HG03354 (cell line): ENCODE measurements around the gene SYCE3.
A peak's percentile ranks its signal among the peaks of the same experiment; 100 is the strongest.
"Not testable (repeated sequence)": the region's sequence is repeated elsewhere in the genome, so short reads cannot be mapped to it uniquely, and the experiment has no call there.

Source experiments
- ATAC-seq: cut with Tn5 transposase; IDR thresholded peaks from one replicate; pipeline ENCODE4 v1.9.1; 2021; ENCODE audit warnings: mild to moderate bottlenecking; ENCODE audit not compliant: unreplicated experiment, poor library complexity, severe bottlenecking

The SYCE3 gene

DNA sequence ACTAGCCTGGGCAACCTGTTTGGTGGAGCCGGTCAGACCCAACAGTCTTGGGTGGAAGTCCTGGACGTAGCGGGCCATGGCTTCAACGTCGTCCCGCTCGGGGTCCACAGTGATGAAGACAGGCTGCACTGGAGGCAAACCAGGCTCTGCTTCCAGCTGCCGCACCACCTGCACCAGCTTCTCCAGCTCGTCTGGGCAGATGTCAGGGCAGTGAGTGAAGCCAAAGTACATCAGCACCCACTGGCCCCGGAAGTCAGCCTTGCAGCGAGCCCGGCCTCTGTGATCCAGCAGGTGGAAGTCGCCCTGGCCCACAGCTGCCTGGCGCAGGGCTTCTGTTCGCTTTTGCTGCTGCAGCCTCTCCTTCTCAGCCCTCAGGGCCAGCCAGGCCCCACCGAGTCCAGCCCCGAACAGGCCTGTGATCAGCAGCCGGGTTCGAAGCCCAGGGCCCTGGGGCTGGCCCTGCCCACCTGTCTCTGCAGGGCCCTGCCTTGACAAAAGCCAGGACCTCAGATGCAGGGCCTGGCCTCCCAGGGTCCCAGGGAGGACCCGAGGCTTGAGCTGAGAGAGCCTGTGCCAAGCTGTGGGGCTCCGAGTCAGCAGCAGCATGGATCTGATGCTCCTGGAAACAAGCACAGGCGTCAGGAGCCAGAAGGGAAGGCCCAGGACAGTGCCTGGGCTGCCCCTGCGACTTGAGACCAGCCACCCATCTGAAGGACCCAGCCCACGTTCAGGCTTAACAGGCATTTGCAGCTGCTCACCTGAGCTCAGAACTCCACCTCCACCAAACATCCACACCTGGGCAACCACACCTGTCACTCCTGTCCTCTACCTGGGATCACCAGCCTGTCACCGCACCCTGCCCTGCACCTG lies 38.7 kb downstream of the SYCE3 start:
- ATAC-seq: no peak

DNA sequence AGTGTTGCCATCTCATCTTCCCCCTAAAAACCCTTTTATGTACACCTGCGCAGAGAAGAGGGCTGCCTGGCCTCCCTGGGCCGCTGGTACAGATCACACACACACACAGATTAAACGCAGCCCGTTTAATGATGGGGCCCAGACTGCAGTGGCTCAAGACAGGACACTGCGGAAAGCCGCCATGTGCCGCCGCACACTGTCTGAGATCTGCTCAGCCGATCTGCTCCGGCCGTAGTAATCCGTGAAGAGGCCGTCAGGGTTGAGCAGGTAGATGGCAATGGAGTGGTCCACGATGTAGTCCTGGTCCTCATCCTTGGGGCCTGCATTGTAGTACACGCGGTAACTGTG lies 39.3 kb downstream of the SYCE3 start:
- ATAC-seq: no peak

DNA sequence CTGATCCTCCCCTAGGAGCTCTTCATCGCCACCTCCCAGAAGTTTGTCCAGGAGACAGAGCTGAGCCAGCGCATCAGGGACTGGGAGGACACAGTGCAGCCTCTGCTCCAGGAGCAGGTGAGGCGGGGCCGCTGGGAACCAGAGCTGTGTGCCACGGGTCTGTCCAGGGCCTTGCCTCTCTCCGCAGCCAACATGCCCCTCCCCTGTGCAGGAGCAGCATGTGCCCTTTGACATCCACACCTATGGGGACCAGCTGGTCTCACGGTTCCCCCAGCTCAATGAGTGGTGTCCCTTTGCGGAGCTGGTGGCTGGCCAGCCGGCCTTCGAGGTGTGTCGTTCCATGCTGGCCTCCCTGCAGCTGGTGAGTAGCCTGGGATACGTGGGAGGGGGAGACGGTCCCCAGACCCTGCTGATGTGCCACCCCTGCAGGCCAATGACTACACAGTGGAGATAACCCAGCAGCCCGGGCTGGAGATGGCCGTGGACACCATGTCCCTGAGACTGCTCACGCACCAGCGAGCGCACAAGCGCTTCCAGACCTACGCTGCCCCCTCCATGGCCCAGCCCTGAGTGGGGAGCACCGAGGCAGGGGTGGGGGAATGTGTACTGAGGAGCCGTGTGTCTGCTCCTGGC lies 39.8 kb downstream of the SYCE3 start:
- ATAC-seq: no peak

DNA sequence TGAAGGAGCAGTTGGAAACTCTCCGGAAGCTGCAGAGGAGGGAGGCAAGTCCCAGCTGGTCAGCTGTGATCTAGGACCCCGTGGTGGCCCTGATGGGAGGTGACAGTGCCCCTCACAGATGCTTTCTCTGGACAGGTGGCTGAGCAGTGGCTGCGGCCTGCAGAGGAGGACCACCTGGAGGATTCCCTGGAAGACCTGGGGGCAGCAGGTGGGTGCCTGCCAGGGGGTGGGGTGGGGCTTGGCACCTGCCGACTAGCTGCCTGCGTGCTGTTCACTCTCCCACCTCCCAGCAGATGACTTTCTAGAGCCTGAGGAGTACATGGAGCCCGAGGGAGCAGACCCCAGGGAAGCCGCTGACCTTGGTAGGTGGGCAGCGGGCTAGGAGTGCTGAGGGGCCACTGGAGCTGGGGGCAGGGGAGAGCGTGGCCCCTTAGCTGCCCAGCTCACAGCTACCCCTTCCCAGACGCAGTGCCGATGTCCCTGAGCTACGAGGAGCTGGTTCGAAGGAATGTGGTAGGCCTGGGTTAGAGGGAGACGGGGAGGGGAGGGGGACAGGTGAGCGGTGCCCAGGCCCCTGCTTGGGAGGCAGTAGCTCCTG lies 40.4 kb downstream of the SYCE3 start:
- ATAC-seq: no peak

DNA sequence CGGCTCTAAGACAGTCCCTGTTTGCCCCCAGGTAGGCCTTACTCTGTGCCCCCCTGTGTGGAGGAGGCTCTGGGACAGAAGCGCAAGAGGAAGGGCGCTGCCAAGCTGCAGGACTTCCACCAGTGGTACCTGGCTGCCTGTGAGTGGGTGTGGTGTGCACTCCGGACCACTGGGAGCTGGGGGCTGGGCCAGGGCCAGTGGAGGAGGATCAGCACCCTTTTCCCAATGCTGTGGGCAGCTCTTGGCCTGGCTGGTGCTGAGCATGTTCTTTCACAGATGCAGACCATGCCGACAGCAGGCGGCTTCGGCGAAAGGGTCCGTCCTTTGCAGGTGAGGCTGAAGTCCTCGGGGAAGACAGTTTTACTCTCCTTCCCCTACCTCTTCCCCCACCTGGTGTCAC lies 41.0 kb downstream of the SYCE3 start:
- no peak for ATAC-seq

DNA sequence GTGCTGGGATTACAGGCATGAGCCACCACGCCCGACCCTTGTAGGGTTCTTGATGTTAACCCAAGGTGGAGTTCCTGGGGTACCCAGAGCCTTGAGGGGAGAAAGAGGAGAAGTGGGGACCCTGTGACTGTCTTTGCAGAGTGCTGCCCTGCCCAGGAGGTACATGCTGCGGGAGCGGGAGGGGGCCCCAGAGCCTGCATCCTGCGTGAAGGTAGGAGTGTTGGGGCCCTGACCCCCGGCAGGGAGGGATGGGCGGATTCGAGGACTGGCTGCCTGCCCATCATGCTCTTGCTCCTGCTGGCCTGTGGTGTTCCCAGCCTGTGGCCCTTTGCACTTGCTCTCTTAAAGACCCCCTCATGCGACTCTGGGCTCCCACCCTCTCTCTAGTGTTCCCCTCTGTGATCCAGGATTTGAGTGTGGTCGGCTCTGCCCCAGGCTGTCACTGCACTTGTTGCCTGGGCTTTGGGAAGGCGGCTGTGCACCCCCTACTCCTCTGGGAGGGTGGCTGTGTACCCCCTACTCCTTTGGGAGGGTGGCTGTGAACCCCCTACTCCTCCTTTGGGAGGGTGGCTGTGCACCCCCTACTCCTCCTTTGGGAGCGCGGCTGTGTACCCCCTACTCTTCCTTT lies 41.8 kb downstream of the SYCE3 start:
- no peak for ATAC-seq

DNA sequence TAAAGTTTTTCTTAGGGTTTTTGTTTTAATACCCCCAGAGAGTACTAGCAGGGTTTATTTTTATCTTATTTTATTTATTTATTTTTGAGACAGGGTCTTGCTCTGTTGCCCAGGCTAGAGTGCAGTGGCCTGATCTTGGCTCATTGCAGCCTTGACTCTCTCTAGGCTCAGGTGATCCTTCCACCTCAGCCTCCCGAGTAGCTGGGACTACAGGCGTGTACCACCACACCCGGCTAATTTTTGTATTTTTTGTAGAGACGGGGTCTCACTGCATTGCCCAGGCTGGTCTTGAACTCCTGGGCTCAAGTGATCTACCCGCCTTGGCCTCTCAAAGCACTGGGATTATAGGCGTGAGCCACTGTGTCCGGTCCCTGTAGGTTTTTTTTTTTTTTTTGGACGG lies 42.5 kb downstream of the SYCE3 start:
- not testable (repeated sequence) for ATAC-seq

DNA sequence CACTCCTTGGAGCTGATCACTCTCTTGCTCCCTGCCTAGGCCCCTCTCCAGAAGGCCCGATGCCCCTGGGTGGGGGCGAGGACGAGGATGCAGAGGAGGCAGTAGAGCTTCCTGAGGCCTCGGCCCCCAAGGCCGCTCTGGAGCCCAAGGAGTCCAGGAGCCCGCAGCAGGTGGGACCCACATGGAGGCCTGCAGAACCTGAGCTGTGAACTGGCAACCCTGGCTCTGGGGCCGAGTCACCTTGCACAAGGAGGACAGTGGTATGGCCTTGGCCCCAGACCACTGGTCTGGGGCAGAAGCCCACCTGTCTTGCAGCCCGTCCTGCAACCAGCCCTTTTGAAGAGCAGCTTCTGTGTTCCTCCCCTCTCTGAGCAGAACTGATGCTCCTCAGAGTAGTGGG lies 43.6 kb downstream of the SYCE3 start:
- ATAC-seq: no peak

DNA sequence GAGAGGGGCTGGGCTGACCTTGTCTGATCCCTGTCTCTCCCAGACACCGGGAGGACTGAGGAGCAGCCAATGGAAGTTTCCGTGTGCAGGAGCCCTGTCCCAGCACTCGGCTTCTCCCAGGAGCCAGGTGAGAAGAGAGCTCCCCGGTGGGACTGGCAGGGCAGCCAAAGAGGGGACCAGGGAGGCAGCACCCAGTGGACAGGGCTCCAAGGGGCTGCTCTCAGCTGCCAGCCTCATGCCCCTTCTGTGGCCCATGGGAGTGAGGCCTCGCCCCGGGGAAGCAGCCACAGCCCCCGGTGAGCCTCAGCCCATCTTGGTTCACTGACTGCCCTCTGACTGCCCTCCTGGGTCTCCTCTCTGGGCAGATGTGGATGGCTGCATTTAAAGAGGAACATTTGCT lies 44.1 kb downstream of the SYCE3 start:
- no peak for ATAC-seq

DNA sequence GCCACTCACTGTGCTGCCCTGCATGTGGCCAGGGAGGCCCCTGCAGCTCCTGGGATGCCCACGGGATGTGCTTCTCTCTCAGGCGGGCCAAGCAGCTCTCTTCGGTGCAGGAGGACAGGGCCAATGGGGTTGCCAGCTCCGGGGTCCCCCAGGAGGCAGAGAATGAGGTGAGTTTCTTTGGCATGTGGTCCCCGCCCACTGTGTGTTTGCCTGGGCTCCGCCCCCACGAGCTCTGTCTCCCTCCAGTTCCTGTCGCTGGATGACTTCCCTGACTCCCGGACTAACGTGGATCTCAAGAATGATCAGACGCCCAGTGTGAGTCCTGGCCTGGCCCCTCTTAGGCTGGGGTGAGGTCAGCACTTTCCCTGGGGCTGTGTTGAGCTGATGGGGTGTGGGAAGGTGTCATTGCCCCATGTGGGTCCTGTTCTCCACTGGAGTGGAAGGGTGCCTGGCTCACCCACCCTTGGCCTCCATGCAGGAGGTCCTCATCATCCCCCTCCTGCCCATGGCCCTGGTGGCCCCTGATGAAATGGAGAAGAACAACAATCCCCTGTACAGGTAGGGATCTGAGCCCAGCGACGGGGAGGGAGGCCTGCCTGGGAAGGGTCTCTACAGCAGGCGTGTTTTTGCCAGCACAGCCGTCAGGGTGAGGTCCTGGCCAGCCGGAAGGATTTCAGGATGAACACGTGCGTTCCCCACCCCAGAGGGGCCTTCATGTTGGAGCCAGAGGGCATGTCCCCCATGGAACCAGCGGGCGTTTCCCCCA lies 45.0 kb downstream of the SYCE3 start:
- no peak for ATAC-seq

DNA sequence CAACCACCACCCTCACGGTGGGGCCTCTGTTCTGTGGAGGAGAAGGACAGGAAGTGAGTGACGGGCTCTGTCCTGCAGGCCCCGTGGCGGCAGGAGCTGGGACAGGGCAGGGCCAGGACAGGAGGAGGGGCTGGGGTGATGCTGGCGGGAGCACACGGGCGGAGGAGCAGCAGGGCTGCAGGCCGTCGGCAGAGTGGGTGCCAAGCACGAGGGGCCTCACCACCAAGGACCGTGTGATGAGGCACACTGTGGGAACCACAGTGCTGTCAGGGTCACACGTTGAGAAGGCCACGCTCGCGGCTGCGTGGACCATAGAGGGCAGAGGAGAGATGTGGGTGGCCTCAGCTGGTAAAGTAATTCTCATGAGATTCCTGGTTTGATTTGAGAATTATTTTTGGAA lies 45.8 kb downstream of the SYCE3 start:
- no peak for ATAC-seq

DNA sequence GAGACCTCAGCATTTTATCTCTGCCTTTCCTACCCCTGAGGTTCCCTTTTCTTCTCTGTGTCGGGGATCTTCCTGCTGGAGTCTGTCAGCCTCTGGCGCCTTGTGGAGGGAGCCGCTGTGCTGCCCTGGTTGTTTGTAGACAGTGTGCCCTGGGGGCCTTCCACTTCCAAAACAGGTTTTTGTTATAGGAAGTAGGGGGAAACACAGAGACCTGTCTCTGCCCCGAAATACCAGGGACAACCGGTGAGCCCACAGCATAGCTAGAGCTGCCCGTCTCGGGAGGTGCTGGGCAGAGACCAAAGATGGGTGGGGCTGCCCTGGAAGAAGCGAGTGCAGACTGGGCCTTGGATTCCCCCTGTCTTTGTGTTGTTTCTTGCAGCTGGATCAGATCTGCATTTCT lies 46.7 kb downstream of the SYCE3 start:
- ATAC-seq: no peak

DNA sequence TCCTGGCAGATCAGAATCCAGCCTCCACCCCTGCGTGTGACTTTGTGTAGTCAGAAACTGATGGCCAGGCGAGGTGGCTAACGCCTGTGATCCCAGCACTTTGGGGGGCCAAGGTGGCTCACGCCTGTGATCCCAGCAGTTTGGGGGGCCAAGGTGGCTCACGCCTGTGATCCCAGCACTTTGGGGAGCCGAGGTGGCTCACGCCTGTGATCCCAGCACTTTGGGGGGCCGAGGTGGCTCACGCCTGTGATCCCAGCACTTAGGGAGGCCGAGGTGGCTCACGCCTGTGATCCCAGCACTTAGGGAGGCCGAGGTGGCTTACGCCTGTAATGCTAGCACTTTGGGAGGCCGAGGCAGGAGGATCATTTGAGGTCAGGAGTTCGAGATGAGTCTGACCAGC lies 49.5 kb downstream of the SYCE3 start:
- ATAC-seq: no peak

DNA sequence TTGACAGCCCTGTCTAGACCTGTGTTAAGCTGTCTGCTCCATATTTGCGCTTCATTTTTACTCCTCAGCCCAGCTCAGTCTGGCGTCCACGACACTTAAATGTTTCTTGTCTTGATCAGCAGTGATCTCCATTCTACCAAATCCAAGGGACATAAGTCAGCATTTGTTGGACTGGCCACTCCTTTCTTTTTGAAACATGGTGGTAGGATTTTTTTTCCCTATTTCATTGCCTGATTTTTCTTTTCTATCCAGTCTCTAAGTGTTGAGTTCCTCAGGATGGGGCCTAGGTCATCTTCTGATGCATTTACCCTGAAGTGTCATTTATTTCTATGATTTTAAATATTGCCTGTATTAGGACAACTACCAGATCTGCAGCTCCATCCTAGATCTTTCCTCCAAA lies 53.8 kb downstream of the SYCE3 start:
- no peak for ATAC-seq

DNA sequence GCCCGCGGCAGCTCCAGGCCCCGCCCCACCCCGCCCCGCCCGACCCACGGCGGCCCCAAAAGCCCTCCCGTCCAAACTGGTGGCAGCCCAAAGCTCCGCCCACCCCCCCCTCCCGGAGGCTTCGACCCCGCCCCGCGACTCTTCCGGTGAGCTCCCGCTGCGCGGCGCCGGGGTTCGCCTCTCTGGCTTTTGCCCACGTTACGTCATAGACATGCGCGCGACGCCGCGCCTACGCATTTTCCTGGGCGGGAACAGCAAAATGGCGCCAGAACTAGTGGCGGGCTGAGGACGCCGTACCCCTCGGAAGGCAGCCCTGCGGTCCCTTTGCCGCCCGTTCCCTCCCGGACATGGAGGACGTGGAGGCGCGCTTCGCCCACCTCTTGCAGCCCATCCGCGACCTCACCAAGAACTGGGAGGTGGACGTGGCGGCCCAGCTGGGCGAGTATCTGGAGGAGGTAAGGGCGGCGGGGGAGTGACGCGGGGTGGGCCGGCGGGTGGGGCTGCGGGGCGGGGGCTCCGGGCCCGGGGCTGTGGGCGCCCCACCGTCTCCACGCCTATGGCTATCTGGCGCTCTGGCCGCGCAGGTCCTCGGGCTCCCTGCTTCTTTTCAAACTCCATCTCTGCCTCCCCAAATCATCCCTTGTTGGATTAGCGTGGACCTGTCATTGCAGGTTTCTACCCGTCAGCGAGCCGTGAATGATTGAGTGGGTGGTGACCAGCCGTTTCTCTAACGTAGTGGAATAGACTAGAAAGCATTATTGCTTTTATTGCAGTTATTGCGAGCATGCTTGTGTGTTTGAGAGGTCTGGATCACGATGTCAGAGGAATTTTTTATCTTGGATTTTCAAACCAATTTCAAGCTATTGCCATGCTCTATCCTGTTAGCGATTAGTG lies 54.5 kb downstream of the SYCE3 start, which contains the start of gene NCAPH2:
NCAPH2 (plus strand) TSS at position 234 of the 894 bp plus-strand sequence; CDS start at position 348, 114 bp downstream.
- peak; percentile 73 for ATAC-seq

DNA sequence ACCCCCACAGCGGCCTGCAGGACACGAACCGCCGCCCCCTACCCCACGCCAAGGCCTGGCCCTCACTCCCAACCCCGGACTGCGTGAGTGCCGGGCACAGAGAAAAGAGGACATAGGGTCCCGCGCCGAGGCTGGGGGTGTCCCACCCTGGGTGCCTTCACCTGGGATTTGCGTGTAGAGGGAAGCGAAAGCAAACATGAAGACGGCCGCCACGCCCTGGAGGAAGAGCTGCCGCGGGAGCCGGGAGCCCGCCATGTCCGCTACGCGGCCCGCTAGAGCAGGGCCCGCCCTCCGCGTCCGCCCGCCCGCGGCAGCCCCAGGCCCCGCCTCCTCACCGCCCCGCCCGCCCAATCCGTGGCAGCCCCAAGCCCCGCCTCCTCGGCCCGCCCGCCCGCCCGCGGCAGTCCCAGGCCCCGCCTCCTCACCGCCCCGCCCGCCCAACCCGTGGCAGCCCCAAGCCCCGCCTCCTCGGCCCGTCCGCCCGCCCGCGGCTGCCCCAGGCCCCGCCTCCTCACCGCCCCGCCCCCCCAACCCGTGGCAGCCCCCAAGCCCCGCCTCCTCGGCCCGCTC lies 55.2 kb downstream of the SYCE3 start, which contains the start of gene LMF2:
LMF2 (minus strand) TSS at position 282 of the 570 bp plus-strand sequence; CDS start at position 255, 27 bp downstream.
- ATAC-seq: peak; percentile 50

DNA sequence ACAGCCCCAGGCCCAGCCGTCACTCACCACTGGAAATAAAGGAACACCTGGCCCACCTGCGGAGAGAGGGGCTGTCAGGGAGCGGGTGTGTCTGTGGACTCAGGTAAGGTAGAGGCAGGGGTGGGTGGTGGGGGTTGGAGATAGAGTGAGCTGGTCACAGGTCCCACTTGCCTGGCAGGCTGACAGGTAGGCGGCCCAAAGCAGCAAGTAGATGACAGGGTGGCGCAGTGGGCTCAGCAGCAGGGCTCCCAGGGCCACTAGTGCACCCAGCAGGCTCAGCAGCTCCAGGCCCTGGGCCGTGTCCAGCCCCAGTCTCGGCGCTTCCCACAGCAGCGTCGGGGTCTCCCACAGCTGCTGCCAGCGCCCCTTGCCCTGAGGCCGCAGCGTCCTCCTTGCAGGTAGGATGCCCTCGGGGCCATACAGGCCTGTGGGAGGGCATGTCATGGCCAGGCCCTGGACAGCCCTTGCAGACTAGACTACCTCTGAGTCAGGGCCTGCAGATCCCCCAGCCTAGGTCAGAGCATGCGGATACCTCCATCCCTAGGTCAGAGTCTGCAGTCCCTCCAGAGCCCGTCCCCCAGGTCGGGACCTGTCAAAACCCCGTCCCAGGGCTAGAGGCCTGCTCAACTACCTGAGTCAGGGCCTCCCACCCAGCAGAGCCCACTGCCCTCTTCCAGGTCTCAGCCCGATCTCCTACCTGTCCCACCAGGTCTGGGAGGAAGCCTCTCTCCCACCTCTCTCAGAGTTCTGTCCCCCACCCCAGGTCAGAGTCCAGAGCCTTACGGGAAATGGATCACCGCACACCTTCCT lies 55.9 kb downstream of the SYCE3 start:
- ATAC-seq: no peak
